SK-N-SH (cell line): Measurements from ENCODE around the gene PDIA6. TPM values are rescaled to one million over a fixed set of nuclear protein-coding genes. Genes with fewer than 3 reads are reported as not detected.

Experiments
- CTCF ChIA-PET: fragments of 300-600, 350-600 bp; formaldehyde crosslinking; extraction: SDS; loops from one replicate; lab custom pipeline; 2021; lab: Yijun Ruan, JAX
- POLR2A ChIA-PET: fragments of 350-600 bp; sonication (Branson Sonifier 250); formaldehyde crosslinking; extraction: SDS; loops from one replicate; lab custom pipeline; 2020; ENCODE audit warnings: antibody characterized with exemption, inconsistent platforms; lab: Yijun Ruan, JAX
- DNase-seq: peaks from one replicate; pipeline ENCODE4 v3.0.0; 2012
- H2AFZ ChIP-seq: fragments of 200-600 bp; sonication (generic); 2 replicates; pipeline ENCODE4 v1.8.1; 2016; ENCODE audit warnings: antibody characterized with exemption, mild to moderate bottlenecking, low read depth
- H3F3A ChIP-seq: fragments of 200-600 bp; sonication (generic); replicated peaks from 2 replicates; pipeline ENCODE3; 2016; ENCODE audit warnings: antibody characterized with exemption, mild to moderate bottlenecking; ENCODE audit not compliant: insufficient read depth
- H3K27ac ChIP-seq, 2 experiments: fragments of 200-500 bp in 1 of 2; fragments of 200-600 bp in 1 of 2; sonication (Bioruptor generic) in 1 of 2; sonication (generic), shearing (Covaris generic) in 1 of 2; 2 replicates each; pipeline versions ENCODE4 v1.5.1 to v1.6.1; 2014 to 2016; ENCODE audit warnings: low read depth in 2 of 2, inconsistent platforms in 1 of 2, low read length in 1 of 2, mild to moderate bottlenecking in 1 of 2, mixed read lengths in 1 of 2
- H3K27me3 ChIP-seq: fragments of 200-600 bp; sonication (generic), shearing (Covaris generic); 2 replicates; pipeline ENCODE4 v1.6.1; 2016; ENCODE audit warnings: mixed run types; ENCODE audit not compliant: insufficient read depth
- H3K36me3 ChIP-seq, 2 experiments: fragments of 200-500 bp in 1 of 2; fragments of 200-600 bp in 1 of 2; sonication (Bioruptor generic) in 1 of 2; sonication (generic) in 1 of 2; replicated peaks in 1 of 2; 2 replicates each; pipeline versions ENCODE3 to v1.5.1; 2014 to 2016; ENCODE audit warnings: low read length in 1 of 2, mild to moderate bottlenecking in 1 of 2; ENCODE audit not compliant: insufficient read depth in 2 of 2, control insufficient read depth in 1 of 2
- H3K4me1 ChIP-seq, 2 experiments: fragments of 200-500 bp in 1 of 2; fragments of 200-600 bp in 1 of 2; sonication (Bioruptor generic) in 1 of 2; sonication (generic), shearing (Covaris generic) in 1 of 2; 2 replicates each; pipeline versions ENCODE4 v1.5.1 to v1.6.1; 2014 to 2016; ENCODE audit warnings: low read depth in 1 of 2, low read length in 1 of 2, mixed run types in 1 of 2; ENCODE audit not compliant: insufficient read depth in 2 of 2, control insufficient read depth in 1 of 2
- H3K4me2 ChIP-seq: fragments of 200-600 bp; sonication (generic), shearing (Covaris generic); 2 replicates; pipeline ENCODE4 v1.6.1; 2017; ENCODE audit warnings: mixed run types
- H3K4me3 ChIP-seq, 2 experiments: fragments of 200-500 bp in 1 of 2; fragments of 200-600 bp in 1 of 2; sonication (Bioruptor generic) in 1 of 2; sonication (generic), shearing (Covaris generic) in 1 of 2; 2 replicates each; pipeline versions ENCODE4 v1.5.1 to v1.8.1; 2014 to 2016; ENCODE audit warnings: low read depth in 2 of 2, inconsistent platforms in 1 of 2, low read length in 1 of 2, mild to moderate bottlenecking in 1 of 2, mixed read lengths in 1 of 2, moderate library complexity in 1 of 2
- H3K79me2 ChIP-seq: fragments of 200-600 bp; sonication (generic); 2 replicates; pipeline ENCODE4 v1.8.1; 2017; ENCODE audit warnings: mild to moderate bottlenecking; ENCODE audit not compliant: insufficient read depth
- H3K9ac ChIP-seq: fragments of 200-600 bp; sonication (generic); 2 replicates; pipeline ENCODE4 v1.6.1; 2017; ENCODE audit warnings: mixed run types
- H3K9me2 ChIP-seq: fragments of 200-600 bp; sonication (generic); 2 replicates; pipeline ENCODE4 v1.6.1; 2017; ENCODE audit warnings: mixed run types
- H3K9me3 ChIP-seq: fragments of 200-600 bp; sonication (generic); 2 replicates; pipeline ENCODE4 v1.6.1; 2017; ENCODE audit warnings: mixed run types, mild to moderate bottlenecking, moderate library complexity
- H4K20me1 ChIP-seq: fragments of 200-600 bp; sonication (generic); 2 replicates; pipeline ENCODE4 v1.6.1; 2017; ENCODE audit warnings: mild to moderate bottlenecking, mixed run types; ENCODE audit not compliant: insufficient read depth
- FOSL2 ChIP-seq: IDR thresholded peaks from 2 replicates; pipeline ENCODE4 v1.4.0; 2012; ENCODE audit warnings: low read depth, mild to moderate bottlenecking, moderate library complexity, borderline replicate concordance
- FOXJ3 ChIP-seq: sonication (generic); formaldehyde crosslinking; IDR thresholded peaks from 2 replicates; pipeline ENCODE4 v1.5.1; 2020; ENCODE audit warnings: mild to moderate bottlenecking, missing genetic modification reagents
- GABPA ChIP-seq: IDR thresholded peaks from 2 replicates; pipeline ENCODE4 v1.4.0; 2012; ENCODE audit warnings: low read depth, mild to moderate bottlenecking
- POLR2AphosphoS5 ChIP-seq: IDR thresholded peaks from 2 replicates; pipeline ENCODE4 v1.6.1; 2012; ENCODE audit warnings: low read depth, low read length
- RAD21 ChIP-seq: IDR thresholded peaks from 2 replicates; pipeline ENCODE4 v1.6.1; 2012; ENCODE audit warnings: mild to moderate bottlenecking, low read length
- RFX5 ChIP-seq: IDR thresholded peaks from 2 replicates; pipeline ENCODE4 v1.6.1; 2012; ENCODE audit warnings: mild to moderate bottlenecking, improper control_type of control experiment, low read length
- TAF1 ChIP-seq: IDR thresholded peaks from 2 replicates; pipeline ENCODE4 v1.6.1; 2012; ENCODE audit warnings: low read depth, mild to moderate bottlenecking, low read length, moderate library complexity, borderline replicate concordance
- WGBS: methylation state at CpG from one replicate; pipeline ENCODE4 v1.1.6; 2017; ENCODE audit warnings: low lambda C conversion rate; 5-methylcytosine and 5-hydroxymethylcytosine counted together
- polyA plus RNA-seq, 3 experiments: library from polyadenylated mRNA; depleted of rRNA; stranded (reverse); fragments of >200 nt; gene quantifications; 2 replicates each; pipeline ENCODE4 v1.2.3, GENCODE V29; 2012
- TF ChIP-seq, protein P1 (sequence below): IDR thresholded peaks from 2 replicates; pipeline ENCODE4 v1.4.0; 2012; ENCODE audit warnings: low read depth, borderline replicate concordance
- TF ChIP-seq, protein P2 (sequence below): fragments of 200-600 bp; sonication (generic); IDR thresholded peaks from 2 replicates; pipeline ENCODE4 v1.6.1; 2017; ENCODE audit warnings: antibody characterized with exemption, mild to moderate bottlenecking, moderate library complexity

Gene PDIA6
- polyA plus RNA-seq, 1 of the 3 experiments (the other 2 are of a cell fraction), result 325 TPM

DNA sequence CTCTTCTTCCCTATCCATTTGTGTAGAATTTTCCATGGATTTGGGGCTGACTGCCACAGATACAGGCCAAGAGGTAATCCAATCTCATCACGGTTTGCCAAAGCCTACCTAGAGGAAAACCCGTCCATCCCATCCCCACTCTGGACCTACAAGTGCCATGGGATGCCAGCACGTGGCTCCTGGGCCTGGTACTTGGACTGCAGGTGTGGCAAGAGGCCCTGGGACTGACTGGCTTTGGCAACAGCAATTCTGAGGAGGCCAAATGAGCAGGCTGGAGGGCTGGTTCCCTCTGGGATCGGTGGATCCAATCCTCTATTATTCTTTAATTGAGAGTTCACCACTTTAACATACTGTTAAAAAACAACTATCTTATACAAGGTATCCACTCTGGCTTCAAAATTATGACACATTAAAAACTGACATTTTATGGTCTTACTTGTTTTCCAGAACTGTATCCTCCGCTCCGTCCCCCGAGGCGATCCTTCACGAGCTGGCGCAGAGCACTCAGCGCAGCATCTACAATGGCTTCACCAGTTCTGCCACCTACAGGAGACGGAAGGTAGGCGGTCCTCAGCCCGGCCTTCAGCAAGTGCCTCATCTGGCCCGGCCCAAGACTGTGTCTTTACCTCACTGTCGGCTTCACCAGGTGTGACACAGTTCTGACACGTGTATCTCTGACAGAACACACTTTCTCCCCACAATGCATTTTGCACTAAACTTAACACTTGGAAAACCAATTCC is 19.8 kb downstream of the PDIA6 start:
- no peaks in the 10 kb centered on the region for H3F3A ChIP-seq
- no peaks in the 10 kb centered on the region for H3K9me2 ChIP-seq
- no peak overlapping the region for H3K27ac ChIP-seq
- no peak overlapping the region for H3K4me2 ChIP-seq
- WGBS, result 95% methylated on average over 17 of the region's 17 CpGs
- no peak overlapping the region for H2AFZ ChIP-seq
- H3K36me3 ChIP-seq, result peaks cover 77 to 82% of the 10 kb centered on the region in 2 experiments
- no peak overlapping the region for H3K9ac ChIP-seq
- H3K4me3 ChIP-seq, result no peak overlapping the region
- H4K20me1 ChIP-seq, result peaks cover 7% of the 10 kb centered on the region; the same call in 1 of the 2 replicates
- POLR2A ChIA-PET, result no interaction called here
- no peaks in the 10 kb centered on the region for H3K9me3 ChIP-seq
- no peaks in the 10 kb centered on the region for H3K4me1 ChIP-seq
- CTCF ChIA-PET, result interaction anchor here (2.7 kb wide), 1 partner anchor 39 kb away, joined by 9 read pairs; no protein-coding TSS in a partner anchor
- no peak for TF ChIP-seq RFX5
- TF ChIP-seq, protein P1, sequence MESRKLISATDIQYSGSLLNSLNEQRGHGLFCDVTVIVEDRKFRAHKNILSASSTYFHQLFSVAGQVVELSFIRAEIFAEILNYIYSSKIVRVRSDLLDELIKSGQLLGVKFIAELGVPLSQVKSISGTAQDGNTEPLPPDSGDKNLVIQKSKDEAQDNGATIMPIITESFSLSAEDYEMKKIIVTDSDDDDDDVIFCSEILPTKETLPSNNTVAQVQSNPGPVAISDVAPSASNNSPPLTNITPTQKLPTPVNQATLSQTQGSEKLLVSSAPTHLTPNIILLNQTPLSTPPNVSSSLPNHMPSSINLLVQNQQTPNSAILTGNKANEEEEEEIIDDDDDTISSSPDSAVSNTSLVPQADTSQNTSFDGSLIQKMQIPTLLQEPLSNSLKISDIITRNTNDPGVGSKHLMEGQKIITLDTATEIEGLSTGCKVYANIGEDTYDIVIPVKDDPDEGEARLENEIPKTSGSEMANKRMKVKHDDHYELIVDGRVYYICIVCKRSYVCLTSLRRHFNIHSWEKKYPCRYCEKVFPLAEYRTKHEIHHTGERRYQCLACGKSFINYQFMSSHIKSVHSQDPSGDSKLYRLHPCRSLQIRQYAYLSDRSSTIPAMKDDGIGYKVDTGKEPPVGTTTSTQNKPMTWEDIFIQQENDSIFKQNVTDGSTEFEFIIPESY, result no peak
- TF ChIP-seq GABPA, result no peak
- no peak for TF ChIP-seq TAF1
- TF ChIP-seq, protein P2, sequence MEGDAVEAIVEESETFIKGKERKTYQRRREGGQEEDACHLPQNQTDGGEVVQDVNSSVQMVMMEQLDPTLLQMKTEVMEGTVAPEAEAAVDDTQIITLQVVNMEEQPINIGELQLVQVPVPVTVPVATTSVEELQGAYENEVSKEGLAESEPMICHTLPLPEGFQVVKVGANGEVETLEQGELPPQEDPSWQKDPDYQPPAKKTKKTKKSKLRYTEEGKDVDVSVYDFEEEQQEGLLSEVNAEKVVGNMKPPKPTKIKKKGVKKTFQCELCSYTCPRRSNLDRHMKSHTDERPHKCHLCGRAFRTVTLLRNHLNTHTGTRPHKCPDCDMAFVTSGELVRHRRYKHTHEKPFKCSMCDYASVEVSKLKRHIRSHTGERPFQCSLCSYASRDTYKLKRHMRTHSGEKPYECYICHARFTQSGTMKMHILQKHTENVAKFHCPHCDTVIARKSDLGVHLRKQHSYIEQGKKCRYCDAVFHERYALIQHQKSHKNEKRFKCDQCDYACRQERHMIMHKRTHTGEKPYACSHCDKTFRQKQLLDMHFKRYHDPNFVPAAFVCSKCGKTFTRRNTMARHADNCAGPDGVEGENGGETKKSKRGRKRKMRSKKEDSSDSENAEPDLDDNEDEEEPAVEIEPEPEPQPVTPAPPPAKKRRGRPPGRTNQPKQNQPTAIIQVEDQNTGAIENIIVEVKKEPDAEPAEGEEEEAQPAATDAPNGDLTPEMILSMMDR, result peak; percentile 27
- no peak for TF ChIP-seq FOSL2
- no peaks in the 10 kb centered on the region for H3K27me3 ChIP-seq
- H3K79me2 ChIP-seq, result peaks cover 35% of the 10 kb centered on the region; the same call in 1 of the 2 replicates
- no peak for DNase-seq

DNA sequence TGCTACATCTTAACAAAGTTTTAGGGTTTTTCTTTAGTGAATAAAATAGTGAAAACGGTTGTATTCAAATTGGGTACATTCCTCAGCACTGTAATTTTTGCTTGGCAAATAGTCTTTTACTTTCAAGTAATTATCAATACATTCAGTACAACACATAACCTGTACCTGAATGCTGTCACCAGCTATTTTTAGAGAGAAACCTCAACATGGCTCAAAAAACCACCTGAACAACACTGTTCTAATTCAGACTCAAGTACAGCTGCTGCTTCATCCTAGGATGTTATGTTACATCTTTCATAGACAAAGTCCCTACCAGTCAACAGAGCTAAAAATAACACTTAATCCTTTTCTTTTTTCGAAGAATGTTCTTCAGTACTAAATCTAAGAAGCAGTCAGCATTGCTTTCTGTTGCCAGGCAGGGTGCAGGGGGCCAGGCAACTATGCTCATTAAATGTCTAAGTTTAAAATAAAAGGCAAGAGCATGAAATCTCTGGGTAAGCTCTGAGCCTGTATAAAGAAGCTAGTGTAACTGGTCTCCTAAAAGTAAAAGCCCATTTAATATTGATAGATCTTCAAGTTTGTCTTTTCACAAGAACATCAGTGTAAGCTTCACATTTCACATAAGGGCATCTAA is 20.5 kb downstream of the PDIA6 start:
- ChIA-PET CTCF (interaction anchor here (1.0 to 2.7 kb wide), 2 partner anchors 40 to 620 kb away, joined by 3 to 9 read pairs; no protein-coding TSS in a partner anchor), POLR2A (no interaction called here)
- H3K4me3 ChIP-seq, result no peak overlapping the region
- no peak overlapping the region for H2AFZ ChIP-seq
- no peak overlapping the region for H3K27ac ChIP-seq
- H4K20me1 ChIP-seq, result peaks cover 1% of the 10 kb centered on the region; the same call in 1 of the 2 replicates
- no peaks in the 10 kb centered on the region for H3F3A ChIP-seq
- DNase-seq, result no peak
- H3K9me3 ChIP-seq, result no peaks in the 10 kb centered on the region
- no peak for TF ChIP-seq FOXJ3 (CRISPR knock-in tag)
- TF ChIP-seq POLR2AphosphoS5, result no peak
- TF ChIP-seq RAD21, result no peak
- no peaks in the 10 kb centered on the region for H3K9me2 ChIP-seq
- no peak overlapping the region for H3K9ac ChIP-seq
- no peak overlapping the region for H3K4me2 ChIP-seq
- peaks cover 78 to 82% of the 10 kb centered on the region in 2 experiments for H3K36me3 ChIP-seq
- WGBS, result 94% methylated on average over 2 of the region's 2 CpGs
- no peaks in the 10 kb centered on the region for H3K4me1 ChIP-seq
- no peaks in the 10 kb centered on the region for H3K27me3 ChIP-seq
- peaks cover 28% of the 10 kb centered on the region; the same call in 1 of the 2 replicates for H3K79me2 ChIP-seq
